SK-N-SH (cell line): ENCODE measurements around the gene TANGO6. TPM values are rescaled to one million over a fixed set of nuclear protein-coding genes. Genes with fewer than 3 reads are reported as not detected.
A peak's percentile ranks its signal among the peaks of the same experiment; 100 is the strongest.

Source experiments
- CTCF ChIA-PET: fragments of 300-600, 350-600 bp; formaldehyde crosslinking; extraction: SDS; loops from one replicate; lab custom pipeline; 2021; lab: Yijun Ruan, JAX
- POLR2A ChIA-PET: fragments of 350-600 bp; sonication (Branson Sonifier 250); formaldehyde crosslinking; extraction: SDS; loops from one replicate; lab custom pipeline; 2020; ENCODE audit warnings: antibody characterized with exemption, inconsistent platforms; lab: Yijun Ruan, JAX
- DNase-seq: peaks from one replicate; pipeline ENCODE4 v3.0.0; 2012
- H2AFZ ChIP-seq: fragments of 200-600 bp; sonication (generic); 2 replicates; pipeline ENCODE4 v1.8.1; 2016; ENCODE audit warnings: antibody characterized with exemption, mild to moderate bottlenecking, low read depth
- H3F3A ChIP-seq: fragments of 200-600 bp; sonication (generic); replicated peaks from 2 replicates; pipeline ENCODE3; 2016; ENCODE audit warnings: antibody characterized with exemption, mild to moderate bottlenecking; ENCODE audit not compliant: insufficient read depth
- H3K27ac ChIP-seq, 2 experiments: fragments of 200-500 bp in 1 of 2; fragments of 200-600 bp in 1 of 2; sonication (Bioruptor generic) in 1 of 2; sonication (generic), shearing (Covaris generic) in 1 of 2; 2 replicates each; pipeline versions ENCODE4 v1.5.1 to v1.6.1; 2014 to 2016; ENCODE audit warnings: low read depth in 2 of 2, inconsistent platforms in 1 of 2, low read length in 1 of 2, mild to moderate bottlenecking in 1 of 2, mixed read lengths in 1 of 2
- H3K27me3 ChIP-seq: fragments of 200-600 bp; sonication (generic), shearing (Covaris generic); 2 replicates; pipeline ENCODE4 v1.6.1; 2016; ENCODE audit warnings: mixed run types; ENCODE audit not compliant: insufficient read depth
- H3K36me3 ChIP-seq, 2 experiments: fragments of 200-500 bp in 1 of 2; fragments of 200-600 bp in 1 of 2; sonication (Bioruptor generic) in 1 of 2; sonication (generic) in 1 of 2; replicated peaks in 1 of 2; 2 replicates each; pipeline versions ENCODE3 to v1.5.1; 2014 to 2016; ENCODE audit warnings: low read length in 1 of 2, mild to moderate bottlenecking in 1 of 2; ENCODE audit not compliant: insufficient read depth in 2 of 2, control insufficient read depth in 1 of 2
- H3K4me1 ChIP-seq, 2 experiments: fragments of 200-500 bp in 1 of 2; fragments of 200-600 bp in 1 of 2; sonication (Bioruptor generic) in 1 of 2; sonication (generic), shearing (Covaris generic) in 1 of 2; 2 replicates each; pipeline versions ENCODE4 v1.5.1 to v1.6.1; 2014 to 2016; ENCODE audit warnings: low read depth in 1 of 2, low read length in 1 of 2, mixed run types in 1 of 2; ENCODE audit not compliant: insufficient read depth in 2 of 2, control insufficient read depth in 1 of 2
- H3K4me2 ChIP-seq: fragments of 200-600 bp; sonication (generic), shearing (Covaris generic); 2 replicates; pipeline ENCODE4 v1.6.1; 2017; ENCODE audit warnings: mixed run types
- H3K4me3 ChIP-seq, 2 experiments: fragments of 200-500 bp in 1 of 2; fragments of 200-600 bp in 1 of 2; sonication (Bioruptor generic) in 1 of 2; sonication (generic), shearing (Covaris generic) in 1 of 2; 2 replicates each; pipeline versions ENCODE4 v1.5.1 to v1.8.1; 2014 to 2016; ENCODE audit warnings: low read depth in 2 of 2, inconsistent platforms in 1 of 2, low read length in 1 of 2, mild to moderate bottlenecking in 1 of 2, mixed read lengths in 1 of 2, moderate library complexity in 1 of 2
- H3K79me2 ChIP-seq: fragments of 200-600 bp; sonication (generic); 2 replicates; pipeline ENCODE4 v1.8.1; 2017; ENCODE audit warnings: mild to moderate bottlenecking; ENCODE audit not compliant: insufficient read depth
- H3K9ac ChIP-seq: fragments of 200-600 bp; sonication (generic); 2 replicates; pipeline ENCODE4 v1.6.1; 2017; ENCODE audit warnings: mixed run types
- H3K9me2 ChIP-seq: fragments of 200-600 bp; sonication (generic); 2 replicates; pipeline ENCODE4 v1.6.1; 2017; ENCODE audit warnings: mixed run types
- H3K9me3 ChIP-seq: fragments of 200-600 bp; sonication (generic); 2 replicates; pipeline ENCODE4 v1.6.1; 2017; ENCODE audit warnings: mixed run types, mild to moderate bottlenecking, moderate library complexity
- H4K20me1 ChIP-seq: fragments of 200-600 bp; sonication (generic); 2 replicates; pipeline ENCODE4 v1.6.1; 2017; ENCODE audit warnings: mild to moderate bottlenecking, mixed run types; ENCODE audit not compliant: insufficient read depth
- ELF1 ChIP-seq: IDR thresholded peaks from 2 replicates; pipeline ENCODE4 v1.4.0; 2012
- FOXJ3 ChIP-seq: sonication (generic); formaldehyde crosslinking; IDR thresholded peaks from 2 replicates; pipeline ENCODE4 v1.5.1; 2020; ENCODE audit warnings: mild to moderate bottlenecking, missing genetic modification reagents
- MAX ChIP-seq: IDR thresholded peaks from 2 replicates; pipeline ENCODE4 v1.4.0; 2012; ENCODE audit warnings: low read depth
- MXI1 ChIP-seq: IDR thresholded peaks from 2 replicates; pipeline ENCODE4 v1.6.1; 2012; ENCODE audit warnings: mild to moderate bottlenecking, low read depth, low read length, improper control_type of control experiment
- PBX3 ChIP-seq: IDR thresholded peaks from 2 replicates; pipeline ENCODE4; 2012
- POLR2AphosphoS5 ChIP-seq: IDR thresholded peaks from 2 replicates; pipeline ENCODE4 v1.6.1; 2012; ENCODE audit warnings: low read depth, low read length
- TAF1 ChIP-seq: IDR thresholded peaks from 2 replicates; pipeline ENCODE4 v1.6.1; 2012; ENCODE audit warnings: low read depth, mild to moderate bottlenecking, low read length, moderate library complexity, borderline replicate concordance
- ZBTB33 ChIP-seq: IDR thresholded peaks from 2 replicates; pipeline ENCODE4 v1.4.0; 2012; ENCODE audit warnings: low read depth, borderline replicate concordance
- WGBS: methylation state at CpG from one replicate; pipeline ENCODE4 v1.1.6; 2017; ENCODE audit warnings: low lambda C conversion rate; 5-methylcytosine and 5-hydroxymethylcytosine counted together
- polyA plus RNA-seq, 3 experiments: library from polyadenylated mRNA; depleted of rRNA; stranded (reverse); fragments of >200 nt; gene quantifications; 2 replicates each; pipeline ENCODE4 v1.2.3, GENCODE V29; 2012

Gene TANGO6
- polyA plus RNA-seq, 1 of the 3 experiments (the other 2 are of a cell fraction), result 5.5 TPM

GRCh38 chr16:69127966-69128510 is 284.7 kb downstream of the TANGO6 start (continued):
- TF ChIP-seq ZBTB33 (no peak), FOXJ3 (CRISPR knock-in tag) (no peak)

- TF ChIP-seq PBX3 (0 out of 2 replicates have a peak, but pooled peaks have one; percentile 3), POLR2AphosphoS5 (peak; percentile 35; the same call in 1 of the 2 replicates), MAX (no peak)
- H3K9me3 ChIP-seq, result no peaks in the 10 kb centered on the region
- peaks cover 38% of the 10 kb centered on the region for H4K20me1 ChIP-seq
- POLR2A ChIA-PET, result interaction anchor here (0.6 kb wide), 1 partner anchor 109 kb away, joined by 3 read pairs; no protein-coding TSS in a partner anchor
- H3K27me3 ChIP-seq, result no peaks in the 10 kb centered on the region
- H3K4me1 ChIP-seq, result peaks cover 11 to 14% of the 10 kb centered on the region in 2 experiments; a peak in 3 of 4 replicates
- 77% methylated on average over 6 of the region's 6 CpGs for whole genome bisulfite sequencing
- H3K4me3 ChIP-seq, result peak overlapping the region; percentile 79 to 88; a peak in 2 of 4 replicates
- H3K4me2 ChIP-seq, result peak overlapping the region; percentile 74
- peaks cover 24 to 41% of the 10 kb centered on the region in 2 experiments for H3K36me3 ChIP-seq
- H3K27ac ChIP-seq, result peak overlapping the region; percentile 3 to 86; a peak in 2 of 4 replicates
- no peaks in the 10 kb centered on the region for H3K9me2 ChIP-seq
- H2AFZ ChIP-seq, result no peak overlapping the region
- H3F3A ChIP-seq, result peaks cover 12% of the 10 kb centered on the region
- H3K9ac ChIP-seq, result 0 out of 2 replicates have a peak overlapping the region, but pooled peaks have one; percentile 5
- CTCF ChIA-PET, result interaction anchor here (1.0 to 1.7 kb wide), 8 partner anchors 9 to 601 kb away, joined by 3 to 8 read pairs (median 4); no protein-coding TSS in a partner anchor
- no peak for DNase-seq
- peaks cover 96% of the 10 kb centered on the region for H3K79me2 ChIP-seq
These were observed 287.1 kb downstream of the TANGO6 start for GRCh38 chr16:69130461-69130860.

- POLR2A ChIA-PET, result interaction anchor here (0.5 to 0.6 kb wide), 2 partner anchors 86 to 231 kb away, joined by 3 read pairs; no protein-coding TSS in a partner anchor
- peak overlapping the region; percentile 79 to 88 for H3K4me3 ChIP-seq
- H3F3A ChIP-seq, result peaks cover 6% of the 10 kb centered on the region
- 1% methylated on average over 15 of the region's 15 CpGs for WGBS
- H3K79me2 ChIP-seq, result peaks cover 96% of the 10 kb centered on the region
- H3K36me3 ChIP-seq, result peaks cover 20 to 34% of the 10 kb centered on the region in 2 experiments
- H2AFZ ChIP-seq, result no peak overlapping the region
- H3K27me3 ChIP-seq, result no peaks in the 10 kb centered on the region
- no peaks in the 10 kb centered on the region for H3K9me2 ChIP-seq
- peak; percentile 76 for DNase-seq
- H4K20me1 ChIP-seq, result peaks cover 29% of the 10 kb centered on the region
- H3K4me2 ChIP-seq, result peak overlapping the region; percentile 74
- H3K4me1 ChIP-seq, result peaks cover 11 to 14% of the 10 kb centered on the region in 2 experiments; a peak in 3 of 4 replicates
- CTCF ChIA-PET, result no interaction called here
- H3K9me3 ChIP-seq, result no peaks in the 10 kb centered on the region
- H3K27ac ChIP-seq, result peak overlapping the region; percentile 86 to 97
- peak overlapping the region; percentile 93 for H3K9ac ChIP-seq
- TF ChIP-seq TAF1 (no peak), MXI1 (peak; percentile 9; the same call in 1 of the 2 replicates), ELF1 (0 out of 2 replicates have a peak, but pooled peaks have one; percentile 1)
These were observed 288.0 kb downstream of the TANGO6 start for GRCh38 chr16:69131167-69131838.
